Measurements from ENCODE around the gene PGAP2. TPM values are rescaled to one million over a fixed set of nuclear protein-coding genes. Genes with fewer than 3 reads are reported as not detected.

The PGAP2 gene
- total and polyA plus RNA-seq, 2 of the 13 experiments (the other 11 are each of a cell fraction or from before 2014, with no cell fraction given), result 21.5 to 47.8 TPM

DNA sequence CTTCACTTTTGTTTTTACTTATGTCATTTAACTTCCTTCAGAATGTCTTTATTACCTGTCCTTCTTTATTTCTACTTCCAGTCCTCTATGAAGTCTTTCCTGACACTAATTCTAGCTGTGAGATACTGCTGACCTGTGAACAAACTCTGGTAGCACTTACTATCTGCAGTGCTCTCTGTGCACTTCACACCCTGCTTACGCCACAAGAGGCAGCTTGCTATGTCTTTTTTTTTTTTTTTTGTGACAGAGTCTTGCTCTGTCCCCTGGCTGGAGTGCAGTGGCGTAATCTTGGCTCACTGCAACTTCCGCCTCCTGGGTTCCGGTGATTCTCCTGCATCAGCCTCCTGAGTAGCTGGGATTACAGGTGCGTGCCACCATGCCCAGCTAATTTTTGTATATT lies 57.8 kb downstream of the PGAP2 start (continued):
- TF ChIP-seq, protein P1, sequence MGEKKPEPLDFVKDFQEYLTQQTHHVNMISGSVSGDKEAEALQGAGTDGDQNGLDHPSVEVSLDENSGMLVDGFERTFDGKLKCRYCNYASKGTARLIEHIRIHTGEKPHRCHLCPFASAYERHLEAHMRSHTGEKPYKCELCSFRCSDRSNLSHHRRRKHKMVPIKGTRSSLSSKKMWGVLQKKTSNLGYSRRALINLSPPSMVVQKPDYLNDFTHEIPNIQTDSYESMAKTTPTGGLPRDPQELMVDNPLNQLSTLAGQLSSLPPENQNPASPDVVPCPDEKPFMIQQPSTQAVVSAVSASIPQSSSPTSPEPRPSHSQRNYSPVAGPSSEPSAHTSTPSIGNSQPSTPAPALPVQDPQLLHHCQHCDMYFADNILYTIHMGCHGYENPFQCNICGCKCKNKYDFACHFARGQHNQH (CRISPR knock-in tag; IDR thresholded peaks at IDR 0.05), result no peak
- TF ChIP-seq, protein P2, sequence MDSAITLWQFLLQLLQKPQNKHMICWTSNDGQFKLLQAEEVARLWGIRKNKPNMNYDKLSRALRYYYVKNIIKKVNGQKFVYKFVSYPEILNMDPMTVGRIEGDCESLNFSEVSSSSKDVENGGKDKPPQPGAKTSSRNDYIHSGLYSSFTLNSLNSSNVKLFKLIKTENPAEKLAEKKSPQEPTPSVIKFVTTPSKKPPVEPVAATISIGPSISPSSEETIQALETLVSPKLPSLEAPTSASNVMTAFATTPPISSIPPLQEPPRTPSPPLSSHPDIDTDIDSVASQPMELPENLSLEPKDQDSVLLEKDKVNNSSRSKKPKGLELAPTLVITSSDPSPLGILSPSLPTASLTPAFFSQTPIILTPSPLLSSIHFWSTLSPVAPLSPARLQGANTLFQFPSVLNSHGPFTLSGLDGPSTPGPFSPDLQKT (CRISPR knock-in tag; IDR thresholded peaks at IDR 0.05; ENCODE audit: borderline replicate concordance), result no peak
- TF ChIP-seq HNF4G (IDR thresholded peaks at IDR 0.05; ENCODE audit: borderline replicate concordance, low read depth, low read length) (0 out of 2 replicates have a peak, but pooled peaks have one; percentile 18), HNF4G (CRISPR knock-in tag; IDR thresholded peaks at IDR 0.05; ENCODE audit: borderline replicate concordance, low read depth) (no peak), GPN1 (CRISPR knock-in tag; IDR thresholded peaks at IDR 0.05; ENCODE audit: borderline replicate concordance) (no peak), ZNF780A (CRISPR knock-in tag; IDR thresholded peaks at IDR 0.05) (no peak), ZNF207 (IDR thresholded peaks at IDR 0.05; ENCODE audit: borderline replicate concordance) (no peak), MAFK (conservative IDR thresholded peaks at IDR 0.05 in 1 of 2, IDR thresholded peaks at IDR 0.05 in 1 of 2; ENCODE audit: low read length in 2 of 2) (0 out of 4 replicates have a peak, but pooled peaks of 1 of the 2 experiments have one; percentile 32), ZSCAN21 (CRISPR knock-in tag; IDR thresholded peaks at IDR 0.05; ENCODE audit: borderline replicate concordance) (0 out of 2 replicates have a peak, but pooled peaks have one; percentile 39), ZNF235 (CRISPR knock-in tag; IDR thresholded peaks at IDR 0.05; ENCODE audit: borderline replicate concordance) (no peak), MXI1 (IDR thresholded peaks at IDR 0.05; ENCODE audit: borderline replicate concordance, low read depth, low read length) (no peak), RFX3 (CRISPR knock-in tag; IDR thresholded peaks at IDR 0.05) (no peak)
- TF ChIP-seq, protein P3, sequence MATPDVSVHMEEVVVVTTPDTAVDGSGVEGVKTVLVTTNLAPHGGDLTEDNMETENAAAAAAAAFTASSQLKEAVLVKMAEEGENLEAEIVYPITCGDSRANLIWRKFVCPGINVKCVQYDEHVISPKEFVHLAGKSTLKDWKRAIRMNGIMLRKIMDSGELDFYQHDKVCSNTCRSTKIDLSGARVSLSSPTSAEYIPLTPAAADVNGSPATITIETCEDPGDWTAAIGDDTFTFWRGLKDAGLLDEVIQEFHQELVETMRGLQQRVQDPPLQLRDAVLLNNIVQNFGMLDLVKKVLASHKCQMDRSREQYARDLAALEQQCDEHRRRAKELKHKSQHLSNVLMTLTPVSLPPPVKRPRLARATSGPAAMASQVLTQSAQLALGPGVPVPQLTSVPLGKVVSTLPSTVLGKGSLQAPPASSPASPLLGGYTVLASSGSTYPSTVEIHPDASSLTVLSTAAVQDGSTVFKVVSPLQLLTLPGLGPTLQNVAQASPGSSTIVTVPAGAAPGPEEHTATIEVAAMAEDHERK (CRISPR knock-in tag; IDR thresholded peaks at IDR 0.05; ENCODE audit: low read depth), result no peak
- TF ChIP-seq, protein P4, sequence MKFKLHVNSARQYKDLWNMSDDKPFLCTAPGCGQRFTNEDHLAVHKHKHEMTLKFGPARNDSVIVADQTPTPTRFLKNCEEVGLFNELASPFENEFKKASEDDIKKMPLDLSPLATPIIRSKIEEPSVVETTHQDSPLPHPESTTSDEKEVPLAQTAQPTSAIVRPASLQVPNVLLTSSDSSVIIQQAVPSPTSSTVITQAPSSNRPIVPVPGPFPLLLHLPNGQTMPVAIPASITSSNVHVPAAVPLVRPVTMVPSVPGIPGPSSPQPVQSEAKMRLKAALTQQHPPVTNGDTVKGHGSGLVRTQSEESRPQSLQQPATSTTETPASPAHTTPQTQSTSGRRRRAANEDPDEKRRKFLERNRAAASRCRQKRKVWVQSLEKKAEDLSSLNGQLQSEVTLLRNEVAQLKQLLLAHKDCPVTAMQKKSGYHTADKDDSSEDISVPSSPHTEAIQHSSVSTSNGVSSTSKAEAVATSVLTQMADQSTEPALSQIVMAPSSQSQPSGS (CRISPR knock-in tag; IDR thresholded peaks at IDR 0.05), result peak; percentile 47; the same call in 1 of the 2 replicates
- TF ChIP-seq, protein P5, sequence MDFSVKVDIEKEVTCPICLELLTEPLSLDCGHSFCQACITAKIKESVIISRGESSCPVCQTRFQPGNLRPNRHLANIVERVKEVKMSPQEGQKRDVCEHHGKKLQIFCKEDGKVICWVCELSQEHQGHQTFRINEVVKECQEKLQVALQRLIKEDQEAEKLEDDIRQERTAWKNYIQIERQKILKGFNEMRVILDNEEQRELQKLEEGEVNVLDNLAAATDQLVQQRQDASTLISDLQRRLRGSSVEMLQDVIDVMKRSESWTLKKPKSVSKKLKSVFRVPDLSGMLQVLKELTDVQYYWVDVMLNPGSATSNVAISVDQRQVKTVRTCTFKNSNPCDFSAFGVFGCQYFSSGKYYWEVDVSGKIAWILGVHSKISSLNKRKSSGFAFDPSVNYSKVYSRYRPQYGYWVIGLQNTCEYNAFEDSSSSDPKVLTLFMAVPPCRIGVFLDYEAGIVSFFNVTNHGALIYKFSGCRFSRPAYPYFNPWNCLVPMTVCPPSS (IDR thresholded peaks at IDR 0.05), result no peak
- TF ChIP-seq, protein P6, sequence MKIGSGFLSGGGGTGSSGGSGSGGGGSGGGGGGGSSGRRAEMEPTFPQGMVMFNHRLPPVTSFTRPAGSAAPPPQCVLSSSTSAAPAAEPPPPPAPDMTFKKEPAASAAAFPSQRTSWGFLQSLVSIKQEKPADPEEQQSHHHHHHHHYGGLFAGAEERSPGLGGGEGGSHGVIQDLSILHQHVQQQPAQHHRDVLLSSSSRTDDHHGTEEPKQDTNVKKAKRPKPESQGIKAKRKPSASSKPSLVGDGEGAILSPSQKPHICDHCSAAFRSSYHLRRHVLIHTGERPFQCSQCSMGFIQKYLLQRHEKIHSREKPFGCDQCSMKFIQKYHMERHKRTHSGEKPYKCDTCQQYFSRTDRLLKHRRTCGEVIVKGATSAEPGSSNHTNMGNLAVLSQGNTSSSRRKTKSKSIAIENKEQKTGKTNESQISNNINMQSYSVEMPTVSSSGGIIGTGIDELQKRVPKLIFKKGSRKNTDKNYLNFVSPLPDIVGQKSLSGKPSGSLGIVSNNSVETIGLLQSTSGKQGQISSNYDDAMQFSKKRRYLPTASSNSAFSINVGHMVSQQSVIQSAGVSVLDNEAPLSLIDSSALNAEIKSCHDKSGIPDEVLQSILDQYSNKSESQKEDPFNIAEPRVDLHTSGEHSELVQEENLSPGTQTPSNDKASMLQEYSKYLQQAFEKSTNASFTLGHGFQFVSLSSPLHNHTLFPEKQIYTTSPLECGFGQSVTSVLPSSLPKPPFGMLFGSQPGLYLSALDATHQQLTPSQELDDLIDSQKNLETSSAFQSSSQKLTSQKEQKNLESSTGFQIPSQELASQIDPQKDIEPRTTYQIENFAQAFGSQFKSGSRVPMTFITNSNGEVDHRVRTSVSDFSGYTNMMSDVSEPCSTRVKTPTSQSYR (CRISPR knock-in tag; IDR thresholded peaks at IDR 0.05; ENCODE audit: borderline replicate concordance), result no peak
- TF ChIP-seq, protein P7, sequence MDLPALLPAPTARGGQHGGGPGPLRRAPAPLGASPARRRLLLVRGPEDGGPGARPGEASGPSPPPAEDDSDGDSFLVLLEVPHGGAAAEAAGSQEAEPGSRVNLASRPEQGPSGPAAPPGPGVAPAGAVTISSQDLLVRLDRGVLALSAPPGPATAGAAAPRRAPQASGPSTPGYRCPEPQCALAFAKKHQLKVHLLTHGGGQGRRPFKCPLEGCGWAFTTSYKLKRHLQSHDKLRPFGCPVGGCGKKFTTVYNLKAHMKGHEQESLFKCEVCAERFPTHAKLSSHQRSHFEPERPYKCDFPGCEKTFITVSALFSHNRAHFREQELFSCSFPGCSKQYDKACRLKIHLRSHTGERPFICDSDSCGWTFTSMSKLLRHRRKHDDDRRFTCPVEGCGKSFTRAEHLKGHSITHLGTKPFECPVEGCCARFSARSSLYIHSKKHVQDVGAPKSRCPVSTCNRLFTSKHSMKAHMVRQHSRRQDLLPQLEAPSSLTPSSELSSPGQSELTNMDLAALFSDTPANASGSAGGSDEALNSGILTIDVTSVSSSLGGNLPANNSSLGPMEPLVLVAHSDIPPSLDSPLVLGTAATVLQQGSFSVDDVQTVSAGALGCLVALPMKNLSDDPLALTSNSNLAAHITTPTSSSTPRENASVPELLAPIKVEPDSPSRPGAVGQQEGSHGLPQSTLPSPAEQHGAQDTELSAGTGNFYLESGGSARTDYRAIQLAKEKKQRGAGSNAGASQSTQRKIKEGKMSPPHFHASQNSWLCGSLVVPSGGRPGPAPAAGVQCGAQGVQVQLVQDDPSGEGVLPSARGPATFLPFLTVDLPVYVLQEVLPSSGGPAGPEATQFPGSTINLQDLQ (CRISPR knock-in tag; IDR thresholded peaks at IDR 0.05), result no peak

All from HepG2 (cell line).